ENCODE results near the gene IRX5. TPM values are rescaled to one million over a fixed set of nuclear protein-coding genes. Genes with fewer than 3 reads are reported as not detected.

The IRX5 gene
- 3.5 TPM for total RNA-seq

GRCh38 chr16:54930005-54930868, at the start of gene IRX5:
Gene IRX5, plus strand, starts transcription at chr16:54930865. Its CDS starts 334 bp downstream, at chr16:54931199.

